ENCODE results near the gene ZSCAN30.

The ZSCAN30 gene

DNA sequence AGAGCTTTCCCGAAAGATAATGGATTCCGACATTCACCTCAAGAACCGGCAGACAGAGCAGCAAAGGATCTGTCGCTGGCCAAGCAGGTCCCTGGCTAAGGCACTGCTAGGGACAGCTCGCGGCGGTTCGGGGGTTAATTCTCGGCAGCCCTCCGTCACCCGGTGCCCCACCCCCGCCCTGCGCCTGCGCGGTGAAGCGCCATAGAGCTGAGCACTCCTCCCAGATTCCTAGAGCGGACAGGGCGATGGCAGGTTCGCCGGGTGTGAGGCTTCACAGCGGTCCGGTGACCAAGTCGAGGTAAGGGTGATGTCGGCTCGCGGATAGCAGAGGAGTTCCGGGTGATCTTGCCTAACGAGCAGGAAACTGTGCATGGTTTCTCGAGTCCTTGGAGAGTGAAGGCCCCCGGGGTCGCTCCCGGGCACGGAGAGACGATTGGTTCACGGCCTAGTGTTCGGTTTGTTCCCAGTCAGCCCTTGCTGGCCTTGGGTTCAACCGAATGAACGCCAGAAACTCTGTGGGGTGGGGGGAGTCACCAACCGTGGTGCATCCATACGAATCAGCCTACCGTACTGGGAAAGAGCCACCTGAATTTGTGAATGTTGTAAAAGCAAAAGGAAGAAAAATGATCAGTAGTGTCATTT lies at the start of gene ZSCAN30:
ZSCAN30 (minus strand) TSS at position 136 of the 642 bp plus-strand sequence. CDS start 25,877 bp downstream, outside the sequence.
- DNase-seq, result peak; percentile 89 to 98 (median 97)

DNA sequence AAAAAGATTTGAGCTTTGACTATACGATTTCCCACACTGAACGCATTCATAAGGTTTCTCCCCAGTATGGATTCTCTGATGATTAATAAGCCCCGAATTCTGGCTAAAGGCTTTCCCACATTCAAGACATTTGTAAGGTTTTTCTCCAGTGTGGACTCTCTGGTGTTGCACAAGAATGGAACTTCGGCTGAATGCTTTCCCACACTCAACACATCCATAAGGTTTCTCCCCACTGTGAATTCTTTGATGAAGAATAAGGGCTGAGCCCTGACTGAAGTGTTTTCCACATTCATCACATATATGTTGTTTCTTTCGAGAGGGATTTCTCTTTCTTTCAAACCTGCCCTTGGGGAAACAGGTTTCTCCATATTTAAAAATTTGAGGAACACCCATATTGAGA lies 47.3 kb upstream of the ZSCAN30 start:
- no peak for DNase-seq

DNA sequence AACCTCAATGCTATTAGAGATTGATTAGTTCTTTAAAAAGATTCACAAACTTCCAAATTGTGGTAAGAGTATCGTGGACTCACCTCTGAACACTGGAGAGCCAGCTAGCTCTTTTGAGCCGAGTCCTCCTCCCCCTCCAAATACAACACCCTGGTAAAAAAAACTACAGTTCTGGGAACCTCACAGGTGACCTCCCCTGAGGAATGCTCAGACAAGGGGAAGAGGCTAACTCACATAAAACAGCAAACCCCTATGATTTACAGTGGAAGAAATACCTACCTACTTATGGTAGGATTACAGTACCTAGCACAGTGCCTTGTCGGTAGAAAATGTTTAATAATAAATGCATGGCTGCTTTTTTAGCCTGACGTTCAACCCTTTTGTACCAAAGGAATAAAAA lies 45.8 kb upstream of the ZSCAN30 start:
- no peak for DNase-seq

DNA sequence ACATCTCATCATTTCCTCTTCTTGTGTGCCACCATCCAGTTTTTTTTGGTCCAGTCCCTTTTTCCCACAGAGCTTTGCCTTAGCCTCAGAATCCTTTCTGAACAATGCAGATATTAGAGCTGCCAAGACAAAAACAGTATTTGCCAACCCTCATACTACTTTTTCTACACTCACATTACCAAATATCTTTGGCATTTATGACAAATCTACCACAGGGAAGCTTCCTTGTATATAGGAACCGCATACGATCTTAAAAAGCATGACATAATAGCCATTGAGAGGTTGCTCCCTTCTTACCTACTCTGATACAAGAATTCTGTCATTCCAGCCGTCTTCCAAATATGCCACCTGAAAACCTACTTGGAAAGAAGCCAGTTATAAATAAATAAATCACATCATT lies 44.8 kb upstream of the ZSCAN30 start:
- no peak for DNase-seq

DNA sequence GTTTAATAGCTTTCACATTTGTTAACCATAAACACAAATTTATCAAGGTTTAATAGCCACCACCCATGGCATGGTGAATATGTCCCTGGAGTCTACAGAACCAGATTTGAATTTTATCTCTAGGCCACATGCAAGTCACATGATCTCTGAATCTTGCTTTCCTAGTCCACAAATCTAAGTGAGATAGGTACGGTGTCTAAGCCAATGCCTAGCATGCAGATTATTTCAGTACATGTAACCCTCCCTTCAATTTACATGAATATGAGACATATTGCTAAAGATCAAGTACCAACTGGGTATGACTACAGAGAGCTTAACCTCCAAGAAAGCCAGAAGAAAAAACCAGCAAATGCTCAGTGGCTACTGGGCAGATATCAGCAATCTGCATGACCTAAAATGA lies 44.2 kb upstream of the ZSCAN30 start:
- no peak for DNase-seq

DNA sequence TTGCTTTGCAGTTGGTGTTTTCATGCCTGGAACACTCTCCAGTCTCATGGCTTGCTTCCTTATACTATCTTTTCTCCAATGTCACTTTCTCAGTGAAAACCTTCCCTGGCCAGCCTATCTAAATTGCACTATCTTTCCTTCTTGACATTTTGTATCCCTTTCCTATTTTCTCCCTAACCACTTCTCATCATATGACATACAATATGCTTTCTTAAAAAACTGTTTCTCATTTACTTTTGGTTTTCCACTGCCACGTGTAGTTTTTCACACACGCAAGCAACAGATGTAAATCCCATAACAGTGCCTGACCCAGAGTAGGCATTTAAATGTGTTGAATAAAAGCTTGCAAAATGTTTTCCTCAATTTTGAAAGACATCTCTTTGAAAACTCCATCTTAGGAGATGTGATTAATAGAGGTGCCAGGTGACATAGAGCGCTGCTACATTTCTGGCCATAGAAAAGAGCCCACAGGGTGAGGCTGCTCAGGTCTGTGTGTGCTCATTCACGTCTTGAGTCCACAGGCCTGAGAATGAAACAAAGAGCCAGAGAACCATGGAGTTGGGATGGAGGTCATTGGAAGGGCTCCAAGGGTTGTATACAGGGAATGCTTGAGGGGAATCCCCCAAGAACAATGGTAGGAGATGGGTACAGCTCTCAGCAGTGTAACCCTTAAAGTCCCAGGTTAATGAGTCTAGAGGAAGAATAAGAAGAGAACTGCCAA lies 41.5 kb upstream of the ZSCAN30 start:
- DNase-seq, result no peak

DNA sequence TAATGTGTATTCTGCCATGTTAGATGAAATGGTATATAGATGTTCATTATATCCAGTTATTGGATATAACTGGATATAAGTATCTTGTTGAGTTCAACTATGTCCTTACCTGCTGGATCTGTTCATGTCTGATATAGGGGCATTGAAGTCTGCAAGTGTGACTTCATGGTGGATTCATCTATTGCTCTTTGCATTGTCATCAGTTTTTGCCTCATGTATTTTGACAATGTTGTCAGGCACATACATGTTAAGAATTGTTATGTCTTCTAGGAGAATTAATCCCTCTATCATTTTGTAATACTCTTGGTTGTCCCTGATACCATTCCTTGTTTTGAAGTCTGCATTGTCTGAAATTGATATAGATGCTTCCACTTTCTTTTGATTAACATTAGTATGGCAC lies 38.8 kb upstream of the ZSCAN30 start:
- DNase-seq, result no peak

DNA sequence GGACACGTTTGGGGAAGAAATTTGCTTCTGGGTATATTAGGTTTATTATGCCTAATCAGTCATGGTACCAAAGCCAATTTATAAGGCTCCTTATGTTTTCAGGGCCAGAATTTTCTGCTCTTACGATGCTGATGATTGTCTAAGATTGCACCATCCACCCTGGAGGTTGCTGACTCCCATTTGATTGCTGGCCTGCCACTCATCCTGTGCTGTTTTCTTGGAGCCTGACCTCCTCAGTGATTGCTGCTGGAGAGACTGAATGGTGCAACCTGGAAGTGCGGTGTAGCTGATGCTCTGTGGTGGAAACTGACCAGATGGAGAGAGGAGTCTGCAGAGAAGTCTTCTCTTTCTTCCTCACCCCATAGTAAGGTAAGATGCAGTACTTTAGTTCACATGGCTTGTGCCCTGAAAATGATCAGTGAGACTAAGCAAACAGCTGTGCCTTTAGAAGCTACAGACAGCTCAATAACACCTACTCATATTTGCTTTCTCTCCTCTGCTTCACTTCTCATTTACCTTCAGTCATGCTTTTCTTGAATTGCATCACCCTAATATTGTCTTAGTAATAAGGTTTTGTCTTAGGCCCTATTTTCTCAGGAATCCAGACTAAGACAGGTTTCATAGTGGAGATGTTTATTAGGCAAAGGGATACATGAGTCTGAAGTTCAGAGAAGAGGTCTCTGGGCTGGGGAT lies 36.8 kb upstream of the ZSCAN30 start:
- DNase-seq, result no peak

DNA sequence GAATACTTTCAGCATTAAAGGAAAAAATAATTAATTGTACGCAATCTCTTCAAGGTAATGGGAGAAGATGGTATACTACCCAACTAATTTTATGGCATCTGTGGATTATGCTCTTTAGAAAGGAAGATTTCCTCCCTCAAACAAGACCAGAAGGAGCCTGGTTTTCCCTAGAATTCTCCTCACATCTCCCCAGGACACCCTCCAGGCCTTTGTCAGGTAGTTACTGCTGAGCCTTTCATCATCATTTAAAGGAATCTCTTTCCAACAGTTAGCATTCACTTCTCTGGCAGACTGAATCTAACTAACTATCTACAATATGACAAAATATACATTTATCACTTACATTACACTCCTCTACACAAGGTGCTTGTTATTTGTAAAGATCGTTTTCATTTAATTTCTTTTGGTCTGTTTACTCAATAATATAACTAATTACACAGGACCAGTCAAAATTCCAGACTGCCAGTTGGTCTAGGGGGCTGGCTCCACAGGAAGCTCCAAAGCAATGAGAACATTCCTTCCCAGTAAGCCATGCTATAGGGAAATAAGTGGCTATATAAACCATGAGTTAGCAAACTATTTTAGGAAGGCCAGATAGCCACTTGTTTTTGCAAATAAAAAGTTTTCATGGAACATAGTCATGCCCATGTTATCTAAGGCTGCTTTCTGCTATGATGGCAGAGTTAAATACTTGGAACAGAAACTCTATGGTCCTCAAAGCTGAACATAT lies 35.1 kb upstream of the ZSCAN30 start:
- no peak for DNase-seq

DNA sequence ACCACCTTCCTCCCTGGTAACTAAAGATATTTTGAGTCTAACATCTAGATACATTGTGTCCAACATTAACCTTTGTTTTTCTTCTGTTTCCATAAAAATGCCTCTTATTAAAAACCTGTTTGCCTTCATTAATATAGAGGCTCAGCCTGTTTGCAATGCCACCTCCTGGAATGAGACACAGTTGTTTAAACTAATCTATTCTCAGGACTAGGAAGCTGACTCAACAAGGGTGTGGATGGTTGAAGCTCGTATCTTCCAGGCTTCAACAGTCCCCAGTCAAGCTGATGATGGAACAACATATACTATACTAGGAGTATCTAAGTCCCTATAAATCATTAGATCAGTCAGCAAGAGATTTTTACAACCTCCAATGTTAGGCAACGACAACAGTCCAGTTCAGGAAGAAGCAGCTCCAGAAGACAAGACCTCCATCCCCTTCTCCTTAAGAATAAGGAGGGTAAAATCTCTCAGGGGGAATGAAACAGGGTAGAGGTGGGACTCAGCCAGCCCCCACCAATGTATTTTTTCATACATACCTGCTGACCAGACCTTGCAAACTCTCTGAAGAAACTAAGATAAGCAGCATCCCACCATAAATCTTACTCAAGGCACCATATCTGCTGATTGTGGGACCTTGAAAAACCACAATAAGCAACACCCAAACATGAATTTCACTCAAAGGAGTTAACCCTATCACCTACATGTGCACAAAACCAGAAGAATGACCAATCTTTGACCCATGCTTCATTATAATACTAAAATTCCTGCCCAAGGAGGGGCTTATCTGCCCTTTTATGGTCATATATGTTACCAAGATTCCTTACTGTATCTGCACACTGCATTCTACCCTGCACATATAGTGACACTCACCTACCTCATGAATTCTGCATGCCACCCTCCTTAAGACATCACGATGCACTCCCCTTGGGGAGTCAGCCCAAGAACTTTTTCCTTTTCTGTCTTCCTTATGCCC lies 32.7 kb upstream of the ZSCAN30 start:
- no peak for DNase-seq

DNA sequence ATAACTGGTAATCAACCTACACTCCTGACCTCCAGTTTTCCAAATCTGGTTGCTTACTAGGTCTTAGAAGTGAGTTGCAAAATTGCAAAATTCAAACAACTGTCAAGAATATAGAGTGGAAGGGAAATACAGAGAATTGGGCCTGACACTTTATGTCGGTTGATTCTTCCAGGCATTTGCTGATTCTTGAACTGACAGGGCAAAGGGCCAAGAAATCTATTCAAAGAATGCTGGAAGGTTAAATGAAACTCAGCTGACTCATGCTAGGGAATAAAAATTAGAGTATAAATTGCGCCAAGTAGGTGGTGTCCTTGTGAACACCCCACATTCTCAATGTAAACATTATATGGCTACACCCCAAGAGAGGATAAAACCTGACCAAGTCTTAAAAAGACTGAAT lies 21.5 kb upstream of the ZSCAN30 start:
- no peak for DNase-seq

DNA sequence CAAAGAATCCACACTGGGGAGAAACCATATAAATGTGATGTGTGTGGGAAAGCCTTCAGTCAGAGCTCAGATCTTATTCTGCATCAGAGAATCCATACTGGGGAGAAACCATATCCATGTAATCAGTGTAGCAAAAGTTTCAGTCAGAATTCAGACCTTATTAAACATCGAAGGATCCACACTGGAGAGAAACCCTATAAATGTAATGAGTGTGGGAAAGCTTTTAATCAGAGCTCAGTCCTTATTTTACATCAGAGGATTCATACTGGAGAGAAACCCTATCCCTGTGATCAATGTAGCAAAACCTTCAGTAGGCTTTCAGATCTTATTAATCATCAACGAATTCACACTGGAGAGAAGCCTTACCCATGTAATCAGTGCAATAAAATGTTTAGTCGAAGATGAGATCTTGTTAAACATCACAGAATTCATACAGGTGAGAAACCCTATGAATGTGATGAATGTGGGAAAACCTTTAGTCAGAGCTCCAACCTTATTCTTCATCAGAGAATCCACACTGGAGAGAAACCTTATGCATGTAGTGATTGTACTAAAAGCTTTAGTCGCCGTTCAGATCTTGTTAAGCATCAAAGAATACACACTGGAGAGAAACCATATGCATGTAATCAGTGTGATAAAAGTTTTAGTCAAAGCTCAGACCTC lies 16.7 kb upstream of the ZSCAN30 start:
- no peak for DNase-seq

DNA sequence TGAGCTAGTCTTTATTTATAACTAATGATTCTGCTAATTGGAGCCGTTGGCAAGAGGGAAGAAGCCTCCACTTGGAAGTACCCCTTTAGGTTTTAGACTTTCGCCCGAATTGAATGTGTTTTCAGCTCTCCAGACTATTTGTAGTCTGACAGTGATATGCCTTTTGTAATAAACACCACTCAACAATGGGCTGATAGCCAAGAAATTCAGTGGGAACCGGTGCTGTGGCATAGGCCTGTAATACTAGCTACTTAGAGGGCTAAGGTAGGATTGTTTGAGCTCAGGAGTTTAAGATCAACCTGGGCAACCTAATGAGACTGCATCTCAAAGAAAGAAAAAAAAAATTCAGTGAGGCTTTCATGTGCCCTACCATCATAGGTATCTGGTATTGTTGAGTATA lies 13.6 kb upstream of the ZSCAN30 start:
- DNase-seq, result no peak

DNA sequence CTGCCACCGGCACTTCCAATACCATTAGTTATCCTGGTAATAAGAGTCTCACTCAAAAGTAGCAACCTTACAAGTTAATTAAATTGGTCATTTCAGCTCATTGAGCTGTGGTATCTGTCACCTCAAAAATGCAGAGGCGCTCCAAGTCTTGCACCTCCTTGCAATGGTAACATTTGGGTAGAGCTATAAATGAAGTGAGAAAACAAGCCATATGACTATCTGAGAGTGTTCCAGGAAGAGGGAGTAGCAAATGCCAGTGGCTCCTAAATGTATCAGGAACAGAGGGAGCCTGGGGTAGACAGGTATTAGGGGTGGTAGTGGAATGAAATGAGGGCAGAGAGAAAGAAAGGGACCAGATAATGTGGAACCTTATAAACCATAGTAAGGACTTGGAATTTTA lies 6.0 kb upstream of the ZSCAN30 start:
- no peak for DNase-seq

DNA sequence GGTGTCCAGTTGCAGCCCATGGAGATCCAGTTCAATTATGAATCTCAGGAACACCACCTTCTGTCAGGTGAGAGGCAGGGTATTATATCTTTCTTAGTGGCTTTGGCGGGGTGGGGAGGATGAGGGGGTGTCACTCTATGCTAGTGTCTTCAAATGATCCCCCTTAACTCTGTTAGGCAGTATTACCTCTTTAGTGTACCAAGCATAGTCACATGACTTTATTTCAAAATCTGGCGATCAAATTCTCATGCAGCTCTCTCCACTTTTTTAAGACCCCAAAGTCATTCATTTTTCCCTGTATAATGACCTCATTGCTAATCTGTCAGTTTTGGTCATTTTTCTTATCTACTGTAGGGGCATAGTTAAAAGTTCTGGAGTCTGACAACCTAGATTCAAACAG lies 1.1 kb upstream of the ZSCAN30 start:
- DNase-seq, result no peak

DNA sequence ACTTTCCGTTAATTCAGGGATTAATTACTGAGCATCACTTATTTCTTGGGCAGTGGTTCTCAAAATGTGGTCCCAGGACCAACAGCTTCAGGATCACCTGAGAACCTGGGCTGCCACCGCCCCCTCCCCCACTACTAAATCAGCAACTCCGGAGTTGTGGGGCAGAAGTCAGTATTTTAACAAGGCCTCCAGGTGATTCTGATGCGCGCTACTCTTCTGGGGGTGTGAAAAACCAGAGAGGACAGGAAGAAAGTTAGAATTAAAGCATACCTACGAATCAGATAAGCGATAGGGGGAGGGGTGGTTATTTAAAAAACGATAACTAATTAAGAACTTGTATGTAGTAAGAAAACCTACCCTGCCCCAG lies 319 bp downstream of the ZSCAN30 start:
- DNase-seq, result no peak

DNA sequence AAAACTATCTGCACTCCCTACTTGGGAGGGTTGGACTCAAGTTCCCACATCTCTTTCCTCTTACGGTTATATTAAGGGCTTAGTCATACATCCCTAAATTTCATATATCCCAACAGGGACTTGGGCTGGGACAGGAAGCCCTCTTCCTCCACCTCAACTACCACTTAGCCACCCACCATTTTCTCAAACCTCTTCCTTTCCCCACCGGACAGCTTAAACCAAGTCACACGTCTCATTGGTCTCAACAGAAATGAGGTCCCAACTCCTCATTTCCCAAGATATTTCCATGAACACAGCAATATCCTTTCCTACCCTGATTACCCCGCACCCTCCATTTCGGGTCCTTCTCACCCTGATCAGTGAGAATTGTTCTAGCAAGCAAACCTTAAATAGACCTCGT lies 736 bp downstream of the ZSCAN30 start:
- DNase-seq, result peak in 1 of 3 experiments; percentile 38

DNA sequence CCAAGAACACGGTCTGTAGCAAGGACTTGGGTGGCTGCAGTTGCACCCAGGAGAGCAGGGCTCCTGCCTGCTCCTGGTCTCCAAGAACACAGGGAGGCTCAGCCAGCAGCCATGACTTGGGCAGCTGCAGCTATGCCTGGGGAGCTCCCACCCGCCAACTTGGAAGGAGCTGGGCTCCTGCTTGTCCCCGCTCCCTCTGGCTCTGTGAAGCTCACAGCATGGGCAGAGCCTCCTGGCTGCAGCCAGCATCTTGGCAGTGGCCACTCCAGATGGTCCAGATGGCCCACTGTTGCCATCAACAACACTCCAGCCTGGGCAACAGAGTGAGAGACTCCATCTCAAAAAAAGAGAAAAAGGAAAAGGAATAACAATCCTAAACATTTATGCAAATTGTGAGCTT lies 5.2 kb downstream of the ZSCAN30 start:
- no peak for DNase-seq

DNA sequence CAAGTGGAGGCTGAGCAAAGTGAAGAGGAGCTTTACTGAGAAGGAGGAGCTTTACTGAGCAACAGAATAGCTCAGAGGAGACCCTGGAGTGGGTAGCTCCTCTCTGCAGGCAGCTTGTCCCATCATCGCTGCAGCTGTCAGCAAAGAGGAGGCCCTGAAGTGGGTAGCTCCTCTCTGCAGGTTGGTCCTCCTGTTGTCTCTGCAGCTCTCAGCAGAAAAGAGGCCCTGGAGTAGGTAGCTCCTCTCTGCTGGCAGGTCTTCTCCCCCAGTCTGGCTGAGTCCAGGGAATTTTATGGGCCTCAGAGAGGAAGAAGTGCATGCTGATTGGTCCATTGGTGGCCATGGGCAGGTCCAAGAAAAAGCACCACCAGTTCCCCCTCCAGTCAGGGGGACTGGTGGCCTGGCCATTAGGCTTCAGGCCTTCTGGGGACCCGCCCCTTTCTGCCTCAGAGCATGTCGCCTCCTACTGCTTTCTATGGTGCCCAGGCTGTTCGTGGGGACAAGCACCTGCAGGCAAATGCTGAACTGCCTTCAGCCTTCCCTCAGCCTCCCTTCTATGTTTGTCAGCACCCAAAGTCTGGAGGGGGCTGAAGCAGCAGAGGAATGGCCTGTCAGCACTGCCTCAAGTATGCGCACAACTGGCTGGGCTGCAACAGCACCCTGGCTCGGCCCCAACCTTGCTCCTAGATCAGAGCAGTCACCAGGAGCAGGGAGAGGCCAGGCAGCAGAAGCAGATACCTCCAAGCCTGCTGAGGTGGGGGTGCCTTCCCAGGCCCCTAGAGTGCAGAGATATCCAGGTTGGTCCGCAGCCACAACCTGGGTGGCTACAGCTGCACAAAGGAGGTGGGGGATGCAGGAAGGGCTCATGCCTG lies 5.9 kb downstream of the ZSCAN30 start:
- DNase-seq, result no peak

DNA sequence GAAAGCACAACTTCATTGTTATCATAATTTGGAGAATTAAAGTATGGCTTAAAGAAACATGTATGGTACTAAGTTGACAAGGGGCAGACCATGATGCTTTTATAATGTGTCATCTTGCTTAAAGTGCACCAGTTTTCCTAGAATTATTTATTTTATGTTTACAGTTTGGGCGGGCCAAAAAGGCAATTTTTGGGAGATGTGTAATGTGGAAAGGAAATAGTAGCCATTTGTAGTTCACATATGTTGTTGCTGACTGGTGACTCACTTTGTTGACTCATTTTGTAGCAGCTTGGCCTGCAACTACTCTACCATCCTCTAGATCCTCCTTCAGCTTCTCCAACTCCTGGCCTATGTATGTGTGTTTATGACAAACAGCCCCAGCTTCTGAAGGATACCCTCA lies 7.7 kb downstream of the ZSCAN30 start:
- no peak for DNase-seq

DNA sequence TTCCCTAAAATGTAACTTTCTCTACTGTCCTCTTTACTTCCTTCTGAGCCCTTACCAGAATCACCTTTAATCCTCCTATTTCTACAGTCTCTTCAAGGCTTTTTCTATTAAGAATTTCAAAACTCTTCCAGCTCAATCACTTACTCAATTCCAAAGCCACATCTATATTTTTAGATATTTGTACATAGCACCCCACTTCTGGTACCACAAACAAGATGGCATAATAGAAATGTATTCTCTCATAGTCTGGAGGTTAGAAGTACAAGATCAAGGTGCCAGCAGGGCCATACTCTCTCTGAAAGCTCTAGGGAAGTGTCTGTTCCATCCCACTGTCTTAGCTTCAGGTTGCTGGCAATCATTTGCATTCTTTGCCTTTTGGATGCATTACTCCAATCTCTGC lies 11.1 kb downstream of the ZSCAN30 start:
- no peak for DNase-seq

Measured in NCI-H1417 (cell line).